NCI-H2196 (cell line): ENCODE results near the gene TSPAN10.
A peak's percentile ranks its signal among the peaks of the same experiment; 100 is the strongest.

Source experiments
- DNase-seq: peaks from one replicate; lab custom pipeline; 2025; ENCODE audit not compliant: unreplicated experiment; lab: John Stamatoyannopoulos, UW

The TSPAN10 gene

GRCh38 chr17:81631482-81631881 lies 5.5 kb upstream of the TSPAN10 start:
- DNase-seq = no peak

- DNase-seq = no peak
These were observed 1.6 kb upstream of the TSPAN10 start for GRCh38 chr17:81635431-81635830.

GRCh38 chr17:81635973-81636504 lies 957 bp upstream of the TSPAN10 start:
- DNase-seq = no peak

- no peak for DNase-seq
These were observed 1.7 kb downstream of the TSPAN10 start for GRCh38 chr17:81638683-81639082.

GRCh38 chr17:81640011-81640410 lies 3.0 kb downstream of the TSPAN10 start:
- no peak for DNase-seq

- DNase-seq = no peak
These were observed 5.0 kb downstream of the TSPAN10 start for GRCh38 chr17:81641825-81642489.

- DNase-seq = no peak
These were observed 7.5 kb downstream of the TSPAN10 start for GRCh38 chr17:81644496-81644895.

GRCh38 chr17:81644976-81645952 lies 8.3 kb downstream of the TSPAN10 start:
- DNase-seq = no peak

- no peak for DNase-seq
These were observed 10.0 kb downstream of the TSPAN10 start for GRCh38 chr17:81646869-81647600.

GRCh38 chr17:81647640-81648012 lies 10.6 kb downstream of the TSPAN10 start:
- DNase-seq = no peak

GRCh38 chr17:81648013-81648706 lies 11.2 kb downstream of the TSPAN10 start:
- no peak for DNase-seq

GRCh38 chr17:81648707-81649085 lies 11.7 kb downstream of the TSPAN10 start:
- DNase-seq = no peak

GRCh38 chr17:81650951-81651350 lies 14.0 kb downstream of the TSPAN10 start:
- no peak for DNase-seq

GRCh38 chr17:81651692-81652091 lies 14.7 kb downstream of the TSPAN10 start:
- peak; percentile 85 for DNase-seq

GRCh38 chr17:81652906-81653771 lies 16.1 kb downstream of the TSPAN10 start:
- DNase-seq = no peak

- DNase-seq = no peak
These were observed 18.6 kb downstream of the TSPAN10 start for GRCh38 chr17:81655378-81656117.

- no peak for DNase-seq
These were observed 19.2 kb downstream of the TSPAN10 start, which contains the start of gene PDE6G for GRCh38 chr17:81656118-81656743. Gene PDE6G, minus strand, starts transcription at chr17:81656542. Its CDS starts 3,237 bp downstream, at chr17:81653305.

GRCh38 chr17:81656835-81657234 lies 19.8 kb downstream of the TSPAN10 start:
- no peak for DNase-seq
